B cell (primary cell): ENCODE measurements around the gene SCN2B. TPM values are rescaled to one million over a fixed set of nuclear protein-coding genes. Genes with fewer than 3 reads are reported as not detected.

ENCODE experiments used
- ATAC-seq: fragments of 200-7000 bp; cut with Tn5 transposase; one replicate; pipeline ENCODE4 v1.10.0; 2021; ENCODE audit warnings: low read depth, mild to moderate bottlenecking, moderate number of reproducible peaks, moderate library complexity
- CTCF ChIA-PET: fragments of 350-600 bp; sonication (Branson Sonifier 250); formaldehyde crosslinking; loops from one replicate; lab custom pipeline; 2021; ENCODE audit warnings: antibody characterized with exemption, inconsistent platforms; lab: Charles Lee
- POLR2A ChIA-PET: fragments of 350-600 bp; sonication (Branson Sonifier 250); formaldehyde crosslinking; loops from one replicate; lab custom pipeline; 2021; ENCODE audit warnings: antibody characterized with exemption; lab: Charles Lee
- DNase-seq: peaks from one replicate; pipeline ENCODE4 v3.0.0; 2013
- H2AFZ ChIP-seq: 2 replicates; pipeline ENCODE4 v1.6.1; 2012; ENCODE audit warnings: mild to moderate bottlenecking, low read depth, low read length; ENCODE audit not compliant: insufficient read depth, poor library complexity, severe bottlenecking
- H3K27ac ChIP-seq, 2 donors: 1 replicate in 1 of 2; 2 replicates in 1 of 2; pipeline ENCODE4 v1.5.1; 2012 to 2013; ENCODE audit warnings: low read length in 2 of 2, mild to moderate bottlenecking in 2 of 2, moderate library complexity in 1 of 2
- H3K27me3 ChIP-seq, 4 experiments: fragments of 200-600 bp in 1 of 4; sonication (generic) in 1 of 4; replicated peaks in 1 of 4; 1 replicate in 2 of 4; 2 replicates in 2 of 4; pipeline versions ENCODE4 v1.6.1 to v1.7.0; 2013 to 2016; ENCODE audit warnings: low read length in 3 of 4, mild to moderate bottlenecking in 2 of 4, mixed read lengths in 1 of 4, moderate library complexity in 1 of 4; ENCODE audit not compliant: insufficient read depth in 4 of 4, control insufficient read depth in 3 of 4; ENCODE audit errors: control extremely low read depth in 1 of 4
- H3K36me3 ChIP-seq, 2 experiments: replicated peaks in 1 of 2; 1 replicate in 1 of 2; 2 replicates in 1 of 2; pipeline versions ENCODE4 v1.6.1 to v1.7.1; 2013; ENCODE audit warnings: low read length in 1 of 2; ENCODE audit not compliant: insufficient read depth in 2 of 2, control insufficient read depth in 1 of 2; ENCODE audit errors: control extremely low read depth in 1 of 2, extremely low read depth in 1 of 2
- H3K4me1 ChIP-seq, 2 donors: fragments of 200-600 bp in 1 of 2; sonication (generic) in 1 of 2; 1 replicate in 1 of 2; 2 replicates in 1 of 2; pipeline versions ENCODE4 v1.5.1 to v1.6.1; 2013 to 2017; ENCODE audit warnings: low read length in 2 of 2; ENCODE audit not compliant: control insufficient read depth in 2 of 2, insufficient read depth in 2 of 2
- H3K4me2 ChIP-seq: replicated peaks from 2 replicates; pipeline ENCODE3; 2012; ENCODE audit warnings: mild to moderate bottlenecking, low read depth, low read length; ENCODE audit not compliant: poor library complexity, severe bottlenecking
- H3K4me3 ChIP-seq, 5 experiments: fragments of 200-600 bp in 1 of 5; sonication (generic) in 1 of 5; 1 replicate in 3 of 5; 2 replicates in 2 of 5; pipeline versions ENCODE4 v1.5.1 to v1.7.0; 2011 to 2016; ENCODE audit warnings: low read length in 4 of 5, mild to moderate bottlenecking in 4 of 5, low read depth in 2 of 5, control low read depth in 1 of 5, moderate library complexity in 1 of 5; ENCODE audit not compliant: insufficient read depth in 1 of 5; ENCODE audit errors: control extremely low read depth in 1 of 5, extremely low read depth in 1 of 5
- H3K79me2 ChIP-seq: fragments of 200-600 bp; sonication (generic); one replicate; pipeline ENCODE4 v1.6.0; 2016; ENCODE audit warnings: low read length; ENCODE audit not compliant: control insufficient read depth, insufficient read depth
- H3K9ac ChIP-seq: fragments of 200-600 bp; sonication (generic); 2 replicates; pipeline ENCODE4 v1.6.1; 2017; ENCODE audit warnings: mild to moderate bottlenecking, low read length, moderate library complexity
- H3K9me3 ChIP-seq, 3 donors: one replicate each; pipeline versions ENCODE4 v1.6.1 to v1.7.1; 2013; ENCODE audit warnings: low read length in 2 of 3; ENCODE audit not compliant: control insufficient read depth in 2 of 3, insufficient read depth in 1 of 3; ENCODE audit errors: control extremely low read depth in 1 of 3
- H4K20me1 ChIP-seq: 2 replicates; pipeline ENCODE4 v1.6.0; 2012; ENCODE audit warnings: mild to moderate bottlenecking, low read length; ENCODE audit not compliant: insufficient read depth, control insufficient read depth, poor library complexity, severe bottlenecking
- H3K27ac Mint-ChIP-seq: one replicate; pipeline ENCODE4 v1.8.0; 2021; ENCODE audit warnings: mixed read lengths
- H3K27me3 Mint-ChIP-seq: one replicate; pipeline ENCODE4 v1.8.0; 2021; ENCODE audit warnings: mixed read lengths
- H3K4me1 Mint-ChIP-seq: one replicate; pipeline ENCODE4 v1.8.0; 2021; ENCODE audit warnings: mixed read lengths
- H3K4me3 Mint-ChIP-seq: one replicate; pipeline ENCODE4 v1.8.0; 2021; ENCODE audit warnings: mixed read lengths
- H3K9me3 Mint-ChIP-seq: one replicate; pipeline ENCODE4 v1.8.0; 2022; ENCODE audit warnings: mixed read lengths; ENCODE audit not compliant: insufficient read depth
- CTCF ChIP-seq: fragments of 200-600 bp; IDR thresholded peaks from one replicate; pipeline ENCODE4 v1.8.0; 2022; ENCODE audit warnings: antibody characterized with exemption, mild to moderate bottlenecking
- EZH2 ChIP-seq: IDR thresholded peaks from 2 replicates; pipeline ENCODE4 v1.6.1; 2012; ENCODE audit warnings: borderline replicate concordance, low read depth, mild to moderate bottlenecking, moderate library complexity, low read length; ENCODE audit not compliant: insufficient read depth, poor library complexity, severe bottlenecking
- WGBS: methylation state at CpG from one replicate; pipeline ENCODE4 v1.1.5; 2013; ENCODE audit warnings: missing lambda C conversion rate; ENCODE audit not compliant: insufficient coverage; 5-methylcytosine and 5-hydroxymethylcytosine counted together
- intact Hi-C: fragments of 100-400 bp; cut with micrococcal nuclease; formaldehyde crosslinking; loops from one replicate; pipeline ENCODE4 v1.10.0; 2022
- polyA plus RNA-seq: library from polyadenylated mRNA; depleted of rRNA; stranded (reverse); fragments of >200 nt; gene quantifications from 2 replicates; pipeline ENCODE4 v1.2.3, GENCODE V29; 2012
- total RNA-seq, 2 donors: library from RNA; stranded (reverse); fragments of 120-200 nt in 1 of 2; gene quantifications; 1 replicate in 1 of 2; 2 replicates in 1 of 2; pipeline versions ENCODE4 v1.2.3 to v1.2.4, GENCODE V29; 2013 to 2022

SCN2B gene
- total and polyA plus RNA-seq, 2 donors (not counting 1 experiment from before 2014, with no cell fraction given), result not detected

GRCh38 chr11:118120793-118121192, 55.6 kb downstream of the SCN2B start:
- ATAC-seq (no peak), DNase-seq (no peak)
- Histone ChIP-seq H3K79me2 (no peaks in the 10 kb centered on the region), H3K4me3 (no peak overlapping the region), H3K36me3 (no peaks in the 10 kb centered on the region), H3K27ac (no peak overlapping the region), H3K4me2 (no peak overlapping the region), H3K4me1 (peaks cover 6 to 12% of the 10 kb centered on the region in 2 donors), H3K27me3 (peaks cover 0 to 3% (median 0%) of the 10 kb centered on the region in 4 experiments), H2AFZ (no peak overlapping the region), H3K9ac (no peak overlapping the region), H4K20me1 (no peaks in the 10 kb centered on the region), H3K9me3 (no peaks in the 10 kb centered on the region)
- CTCF ChIA-PET, result no interaction called here
- Mint-ChIP-seq H3K4me3 (no peak overlapping the region), H3K4me1 (peaks cover 9% of the 10 kb centered on the region), H3K9me3 (no peaks in the 10 kb centered on the region), H3K27me3 (peaks cover 6% of the 10 kb centered on the region), H3K27ac (no peak overlapping the region)
- POLR2A ChIA-PET, result no interaction called here
- intact Hi-C loops, result no loop called here
- WGBS, result no CpG with 5 or more reads among the region's 1 CpG
- TF ChIP-seq CTCF (no peak), EZH2 (no peak)

GRCh38 chr11:118117790-118118601, 58.4 kb downstream of the SCN2B start:
- peak overlapping the region; percentile 8 for H2AFZ ChIP-seq
- no peaks in the 10 kb centered on the region for H3K36me3 ChIP-seq
- ChIA-PET POLR2A (no interaction called here), CTCF (interaction anchor here (1.0 kb wide), 1 partner anchor 171 kb away, joined by 3 read pairs; no protein-coding TSS in a partner anchor)
- H3K9me3 ChIP-seq, result no peaks in the 10 kb centered on the region
- no peaks in the 10 kb centered on the region for H4K20me1 ChIP-seq
- Mint-ChIP-seq H3K27me3 (peaks cover 14% of the 10 kb centered on the region), H3K4me1 (peaks cover 9% of the 10 kb centered on the region), H3K27ac (peak overlapping the region; percentile 28), H3K4me3 (no peak overlapping the region), H3K9me3 (no peaks in the 10 kb centered on the region)
- H3K27me3 ChIP-seq, result peaks cover 0 to 3% (median 1%) of the 10 kb centered on the region in 4 experiments
- H3K27ac ChIP-seq, result no peak overlapping the region
- H3K79me2 ChIP-seq, result no peaks in the 10 kb centered on the region
- no peak for ATAC-seq
- WGBS, result 16% methylated on average over 6 of the region's 9 CpGs
- DNase-seq, result no peak
- H3K4me3 ChIP-seq, result peak overlapping the region in 1 of 5 experiments; percentile 6
- intact Hi-C loops, result no loop called here
- TF ChIP-seq CTCF (no peak), EZH2 (no peak)
- peaks cover 6 to 12% of the 10 kb centered on the region in 2 donors for H3K4me1 ChIP-seq
- peak overlapping the region; percentile 36 for H3K4me2 ChIP-seq
- H3K9ac ChIP-seq, result peak overlapping the region; percentile 54
